Nephron progenitor cell (in vitro differentiated cells): ENCODE data around the gene BCKDK.

Source experiments
- DNase-seq: peaks from one replicate; pipeline ENCODE4 v3.0.0; 2021
- H3K27ac Mint-ChIP-seq: 2 replicates; pipeline ENCODE4 v1.8.0; 2021; ENCODE audit warnings: mild to moderate bottlenecking, moderate library complexity, mixed read lengths
- H3K27me3 Mint-ChIP-seq: 2 replicates; pipeline ENCODE4 v1.8.0; 2021; ENCODE audit warnings: mild to moderate bottlenecking, low read depth, mixed read lengths; ENCODE audit not compliant: poor library complexity
- H3K36me3 Mint-ChIP-seq: 2 replicates; pipeline ENCODE4 v1.8.0; 2021; ENCODE audit warnings: low read depth, mixed read lengths
- H3K4me1 Mint-ChIP-seq: 2 replicates; pipeline ENCODE4 v1.8.0; 2021; ENCODE audit warnings: mixed read lengths
- H3K4me3 Mint-ChIP-seq: 2 replicates; pipeline ENCODE4 v1.8.0; 2021; ENCODE audit warnings: mild to moderate bottlenecking, moderate library complexity, mixed read lengths
- H3K9me3 Mint-ChIP-seq: 2 replicates; pipeline ENCODE4 v1.8.0; 2021; ENCODE audit warnings: mild to moderate bottlenecking, moderate library complexity, mixed read lengths
- TF ChIP-seq, protein P1 (sequence below): fragments of 200-600 bp; sonication (generic); IDR thresholded peaks from 2 replicates; pipeline ENCODE4 v1.5.0; 2021; ENCODE audit warnings: antibody characterized with exemption

Gene BCKDK

DNA sequence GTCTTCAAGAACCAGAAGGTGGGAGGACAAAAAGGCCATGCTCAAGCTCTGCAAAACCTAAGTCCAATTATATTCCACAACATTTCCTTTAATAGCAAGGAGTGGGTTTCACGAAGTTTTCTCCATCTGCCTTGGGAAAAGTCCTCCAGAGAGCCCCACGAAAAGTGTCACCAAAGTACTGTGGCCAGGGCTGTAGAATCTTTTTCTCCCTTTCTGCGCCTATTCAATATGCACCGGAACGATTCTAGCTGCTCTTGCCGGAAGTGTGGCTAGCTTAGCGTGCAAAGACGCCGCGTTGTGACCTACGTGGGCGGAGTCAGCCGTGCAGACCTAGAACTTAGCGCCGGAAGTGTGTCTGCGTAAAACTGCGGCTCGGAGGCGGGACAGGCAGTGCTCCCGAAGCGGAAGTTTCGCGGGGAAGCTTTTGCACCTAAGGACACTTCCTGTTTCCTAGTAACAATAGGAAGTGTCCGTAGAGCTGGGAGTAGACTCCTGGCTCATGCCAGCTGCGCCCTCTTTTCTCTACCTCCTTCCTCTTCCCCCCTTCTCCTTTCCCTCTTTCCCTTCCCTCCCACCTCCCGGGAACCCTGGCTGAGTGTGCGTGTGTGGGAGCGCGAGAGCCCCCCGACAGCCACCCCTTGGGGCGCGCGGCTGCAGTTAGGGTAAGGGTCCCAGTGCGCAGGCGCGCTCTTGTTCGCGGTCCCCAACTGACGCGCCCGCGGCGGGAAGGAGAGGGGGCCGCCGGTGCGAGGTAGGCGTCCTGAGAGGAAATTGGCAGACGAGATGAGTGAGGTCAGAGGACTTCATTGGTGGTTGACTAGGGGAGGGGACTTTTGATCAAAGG is 34.0 kb upstream of the BCKDK start, which contains the start of the genes ZNF646 and ZNF668:
Gene ZNF646 (plus strand): TSS at position 453 of the 844 bp plus-strand sequence. CDS start 1,903 bp downstream, outside the sequence.
Gene ZNF668 (minus strand): TSS at position 271 of the 844 bp plus-strand sequence. CDS start 9,781 bp downstream, outside the sequence.
- Mint-ChIP-seq H3K36me3 (peaks cover 24% of the 10 kb centered on the region), H3K4me1 (peaks cover 28% of the 10 kb centered on the region), H3K27me3 (peaks cover 3% of the 10 kb centered on the region), H3K9me3 (no peaks in the 10 kb centered on the region), H3K27ac (peak within 1 kb of the TSS; percentile 93), H3K4me3 (peak within 1 kb of the TSS; percentile 97)
- TF ChIP-seq, protein P1, sequence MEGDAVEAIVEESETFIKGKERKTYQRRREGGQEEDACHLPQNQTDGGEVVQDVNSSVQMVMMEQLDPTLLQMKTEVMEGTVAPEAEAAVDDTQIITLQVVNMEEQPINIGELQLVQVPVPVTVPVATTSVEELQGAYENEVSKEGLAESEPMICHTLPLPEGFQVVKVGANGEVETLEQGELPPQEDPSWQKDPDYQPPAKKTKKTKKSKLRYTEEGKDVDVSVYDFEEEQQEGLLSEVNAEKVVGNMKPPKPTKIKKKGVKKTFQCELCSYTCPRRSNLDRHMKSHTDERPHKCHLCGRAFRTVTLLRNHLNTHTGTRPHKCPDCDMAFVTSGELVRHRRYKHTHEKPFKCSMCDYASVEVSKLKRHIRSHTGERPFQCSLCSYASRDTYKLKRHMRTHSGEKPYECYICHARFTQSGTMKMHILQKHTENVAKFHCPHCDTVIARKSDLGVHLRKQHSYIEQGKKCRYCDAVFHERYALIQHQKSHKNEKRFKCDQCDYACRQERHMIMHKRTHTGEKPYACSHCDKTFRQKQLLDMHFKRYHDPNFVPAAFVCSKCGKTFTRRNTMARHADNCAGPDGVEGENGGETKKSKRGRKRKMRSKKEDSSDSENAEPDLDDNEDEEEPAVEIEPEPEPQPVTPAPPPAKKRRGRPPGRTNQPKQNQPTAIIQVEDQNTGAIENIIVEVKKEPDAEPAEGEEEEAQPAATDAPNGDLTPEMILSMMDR = no peak
- peak; percentile 95 for DNase-seq

GRCh38 chr16:31074814-31075183 is 33.4 kb upstream of the BCKDK start:
- H3K27me3 Mint-ChIP-seq = peaks cover 3% of the 10 kb centered on the region
- peaks cover 25% of the 10 kb centered on the region for H3K4me1 Mint-ChIP-seq
- peaks cover 26% of the 10 kb centered on the region for H3K36me3 Mint-ChIP-seq
- TF ChIP-seq, protein P1 = no peak
- peak overlapping the region; percentile 93 for H3K27ac Mint-ChIP-seq
- DNase-seq = no peak
- peak overlapping the region; percentile 97 for H3K4me3 Mint-ChIP-seq
- H3K9me3 Mint-ChIP-seq = no peaks in the 10 kb centered on the region

GRCh38 chr16:31076319-31076718 is 31.9 kb upstream of the BCKDK start:
- DNase-seq = no peak
- Mint-ChIP-seq H3K27me3 (peaks cover 3% of the 10 kb centered on the region), H3K9me3 (no peaks in the 10 kb centered on the region), H3K4me1 (peaks cover 25% of the 10 kb centered on the region), H3K4me3 (peak overlapping the region; percentile 97), H3K27ac (no peak overlapping the region), H3K36me3 (peaks cover 26% of the 10 kb centered on the region)
- TF ChIP-seq, protein P1 = no peak

- no peak for DNase-seq
- H3K4me3 Mint-ChIP-seq = no peak overlapping the region
- H3K27ac Mint-ChIP-seq = no peak overlapping the region
- H3K27me3 Mint-ChIP-seq = no peaks in the 10 kb centered on the region
- no peaks in the 10 kb centered on the region for H3K9me3 Mint-ChIP-seq
- peaks cover 27% of the 10 kb centered on the region for H3K36me3 Mint-ChIP-seq
- peaks cover 20% of the 10 kb centered on the region for H3K4me1 Mint-ChIP-seq
- TF ChIP-seq, protein P1 = no peak
These were observed 31.2 kb upstream of the BCKDK start for GRCh38 chr16:31077024-31077423.

DNA sequence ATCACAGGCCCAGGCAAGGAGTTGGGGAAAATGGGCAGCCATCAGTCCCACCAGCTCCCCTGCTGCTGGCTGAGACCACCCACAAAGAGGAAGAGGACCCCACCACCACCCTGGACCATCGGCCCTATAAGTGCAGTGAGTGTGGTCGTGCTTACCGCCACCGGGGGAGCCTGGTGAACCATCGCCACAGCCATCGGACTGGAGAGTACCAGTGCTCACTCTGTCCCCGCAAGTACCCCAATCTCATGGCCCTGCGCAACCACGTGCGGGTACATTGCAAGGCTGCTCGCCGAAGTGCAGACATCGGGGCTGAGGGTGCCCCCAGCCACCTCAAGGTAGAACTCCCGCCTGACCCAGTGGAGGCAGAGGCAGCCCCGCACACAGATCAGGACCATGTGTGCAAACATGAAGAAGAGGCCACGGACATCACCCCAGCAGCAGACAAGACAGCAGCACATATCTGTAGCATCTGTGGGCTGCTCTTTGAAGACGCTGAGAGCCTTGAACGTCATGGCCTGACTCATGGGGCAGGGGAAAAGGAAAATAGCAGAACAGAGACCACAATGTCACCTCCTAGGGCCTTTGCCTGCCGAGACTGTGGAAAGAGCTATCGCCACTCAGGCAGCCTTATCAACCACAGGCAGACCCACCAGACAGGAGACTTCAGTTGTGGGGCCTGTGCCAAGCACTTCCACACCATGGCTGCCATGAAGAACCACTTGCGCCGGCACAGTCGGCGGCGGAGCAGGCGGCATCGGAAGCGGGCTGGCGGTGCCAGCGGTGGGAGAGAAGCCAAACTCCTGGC is 30.4 kb upstream of the BCKDK start:
- Mint-ChIP-seq H3K4me3 (no peak overlapping the region), H3K4me1 (peaks cover 19% of the 10 kb centered on the region), H3K9me3 (no peaks in the 10 kb centered on the region), H3K36me3 (peaks cover 32% of the 10 kb centered on the region), H3K27ac (no peak overlapping the region), H3K27me3 (no peaks in the 10 kb centered on the region)
- no peak for DNase-seq
- TF ChIP-seq, protein P1 = no peak
